HL-60 (cell line): ENCODE data around the gene TGFBI.
A peak's percentile ranks its signal among the peaks of the same experiment; 100 is the strongest.

Experiments
- DNase-seq, 2 experiments: peaks; one replicate each; pipeline ENCODE4 v3.0.0-alpha.2; 2010 to 2020; ENCODE audit warnings: low read depth in 1 of 2, low spot score in 1 of 2
- H3K27ac ChIP-seq: fragments of 250-450 bp; sonication (Bioruptor Pico); replicated peaks from 2 replicates; pipeline ENCODE4 v1.5.1; 2020; ENCODE audit warnings: mild to moderate bottlenecking, moderate library complexity
- H3K27me3 ChIP-seq: fragments of 250-450 bp; sonication (Bioruptor Pico); 2 replicates; pipeline ENCODE4 v1.5.1; 2021; ENCODE audit warnings: mild to moderate bottlenecking, moderate library complexity; ENCODE audit not compliant: insufficient read depth, poor library complexity, severe bottlenecking
- H3K4me3 ChIP-seq: replicated peaks from 2 replicates; pipeline ENCODE4 v1.5.1; 2011; ENCODE audit warnings: mild to moderate bottlenecking, control low read depth, low read length; ENCODE audit not compliant: insufficient read depth
- CTCF ChIP-seq: IDR thresholded peaks from one replicate; pipeline ENCODE4 v1.5.1; 2011; ENCODE audit warnings: low read length, control low read depth, inconsistent platforms; ENCODE audit not compliant: insufficient read depth
- GABPA ChIP-seq: IDR thresholded peaks from 2 replicates; pipeline ENCODE4 v1.6.1; 2012; ENCODE audit warnings: low read depth
- POLR2AphosphoS5 ChIP-seq: IDR thresholded peaks from 2 replicates; pipeline ENCODE4 v1.6.1; 2012; ENCODE audit warnings: low read depth
- REST ChIP-seq: IDR thresholded peaks from 2 replicates; pipeline ENCODE4 v1.6.1; 2012; ENCODE audit warnings: low read depth; ENCODE audit not compliant: insufficient replicate concordance
- SPI1 ChIP-seq: IDR thresholded peaks from 2 replicates; pipeline ENCODE4 v1.6.1; 2012; ENCODE audit warnings: low read depth, mild to moderate bottlenecking, borderline replicate concordance

TGFBI gene

GRCh38 chr5:135990528-135991255 lies 38.1 kb upstream of the TGFBI start:
- Histone ChIP-seq H3K27ac (no peak overlapping the region), H3K27me3 (no peaks in the 10 kb centered on the region), H3K4me3 (no peak overlapping the region)
- TF ChIP-seq GABPA = no peak
- no peak for TF ChIP-seq POLR2AphosphoS5
- 0 out of 2 replicates have a peak, but pooled peaks have one; percentile 41 for TF ChIP-seq SPI1
- DNase-seq = no peak

GRCh38 chr5:135991429-135991828 lies 37.4 kb upstream of the TGFBI start:
- H3K27me3 ChIP-seq = no peaks in the 10 kb centered on the region
- H3K27ac ChIP-seq = no peak overlapping the region
- no peak overlapping the region for H3K4me3 ChIP-seq
- no peak for DNase-seq
- no peak for TF ChIP-seq SPI1
- TF ChIP-seq POLR2AphosphoS5 = no peak
- no peak for TF ChIP-seq GABPA
- no peak for TF ChIP-seq CTCF
- TF ChIP-seq REST = no peak

- TF ChIP-seq POLR2AphosphoS5 = no peak
- no peak for TF ChIP-seq REST
- no peak for TF ChIP-seq SPI1
- TF ChIP-seq GABPA = no peak
- TF ChIP-seq CTCF = no peak
- no peak overlapping the region for H3K27ac ChIP-seq
- H3K27me3 ChIP-seq = no peaks in the 10 kb centered on the region
- no peak overlapping the region for H3K4me3 ChIP-seq
- DNase-seq = no peak
Observed at GRCh38 chr5:135993335-135993879, 35.4 kb upstream of the TGFBI start.

- H3K4me3 ChIP-seq = no peak overlapping the region
- no peak overlapping the region for H3K27ac ChIP-seq
- no peak for DNase-seq
- TF ChIP-seq SPI1 = no peak
- TF ChIP-seq REST = no peak
- TF ChIP-seq POLR2AphosphoS5 = no peak
- no peak for TF ChIP-seq GABPA
- no peak for TF ChIP-seq CTCF
- no peaks in the 10 kb centered on the region for H3K27me3 ChIP-seq
Observed at GRCh38 chr5:135993880-135994636, 34.7 kb upstream of the TGFBI start.
